ENCODE measurements around the gene MACC1. TPM values are rescaled to one million over a fixed set of nuclear protein-coding genes. Genes with fewer than 3 reads are reported as not detected.

The MACC1 gene
- total and polyA plus RNA-seq, 12 donors, result under 0.01 to 0.82 (median 0.20) TPM; not detected in 4

- Histone ChIP-seq H3K27me3 (no peaks in the 10 kb centered on the region), H3K36me3 (no peaks in the 10 kb centered on the region), H3K27ac (no peak overlapping the region), H3K4me3 (no peak overlapping the region), H3K4me1 (no peaks in the 10 kb centered on the region), H3K9me3 (no peaks in the 10 kb centered on the region)
- DNase-seq (no peak), ATAC-seq (no peak)
- intact Hi-C loops (cut with DNase I), result no loop called here
- no peak for TF ChIP-seq CTCF (IDR thresholded peaks at IDR 0.05)
- WGBS, 2 donors, result 79 to 89% methylated on average over 1 of the region's 1 CpG
Measured at GRCh38 chr7:20104696-20105095, 112.5 kb downstream of the MACC1 start.

- H3K36me3 ChIP-seq, result no peaks in the 10 kb centered on the region
- H3K4me1 ChIP-seq, result no peaks in the 10 kb centered on the region
- no peak for TF ChIP-seq CTCF (IDR thresholded peaks at IDR 0.05)
- WGBS, 2 donors, result 0 to 35% methylated on average over 1 of the region's 1 CpG
- intact Hi-C loops (cut with DNase I), result no loop called here
- ATAC-seq (no peak), DNase-seq (no peak)
- H3K4me3 ChIP-seq, result no peak overlapping the region
- H3K9me3 ChIP-seq, result no peaks in the 10 kb centered on the region
- H3K27ac ChIP-seq, result no peak overlapping the region
- no peaks in the 10 kb centered on the region for H3K27me3 ChIP-seq
Measured at GRCh38 chr7:20102982-20103381, 114.2 kb downstream of the MACC1 start.

DNA sequence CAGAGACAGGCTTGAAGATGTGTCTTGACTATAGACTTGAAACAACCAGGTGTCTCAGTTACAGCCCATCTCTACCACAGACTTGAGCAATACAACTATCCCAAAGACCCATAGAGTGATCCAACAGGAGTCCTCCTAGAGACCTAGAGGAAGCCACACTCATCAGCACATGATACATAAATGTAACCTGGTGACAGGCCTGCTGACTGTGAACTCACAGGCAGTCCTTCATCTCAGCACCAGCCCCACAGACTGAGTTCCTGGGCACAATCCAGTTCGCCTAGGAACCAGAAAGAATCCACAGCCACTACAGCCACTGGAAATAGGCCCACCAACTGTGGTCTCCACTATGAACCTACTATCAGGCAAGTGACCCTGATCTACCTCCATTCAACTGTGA lies 121.3 kb downstream of the MACC1 start:
- Histone ChIP-seq H3K4me1 (no peaks in the 10 kb centered on the region), H3K36me3 (no peaks in the 10 kb centered on the region), H3K27me3 (no peaks in the 10 kb centered on the region), H3K27ac (no peak overlapping the region), H3K4me3 (no peak overlapping the region), H3K9me3 (peaks cover 0 to 51% (median 12%) of the 10 kb centered on the region in 11 donors)
- no peak for TF ChIP-seq CTCF (IDR thresholded peaks at IDR 0.05)
- DNase-seq (no peak), ATAC-seq (no peak)
- WGBS, 2 donors, result 77 to 80% methylated on average over 1 of the region's 1 CpG
- intact Hi-C loops (cut with DNase I), result no loop called here

- no peak overlapping the region for H3K27ac ChIP-seq
- H3K9me3 ChIP-seq, result peaks cover 0 to 51% (median 12%) of the 10 kb centered on the region in 11 donors
- WGBS, 2 donors, result 81 to 88% methylated on average over 4 of the region's 4 CpGs
Measured at GRCh38 chr7:20095436-20095835, 121.7 kb downstream of the MACC1 start.

More at GRCh38 chr7:20095436-20095835, 121.7 kb downstream of the MACC1 start:
- DNase-seq (no peak), ATAC-seq (no peak)
- TF ChIP-seq CTCF (IDR thresholded peaks at IDR 0.05), result no peak
- H3K27me3 ChIP-seq, result no peaks in the 10 kb centered on the region
- no peaks in the 10 kb centered on the region for H3K4me1 ChIP-seq
- H3K36me3 ChIP-seq, result no peaks in the 10 kb centered on the region
- no peak overlapping the region for H3K4me3 ChIP-seq
- intact Hi-C loops (cut with DNase I), result no loop called here
